GM21381 (cell line): ENCODE measurements around the gene PPP2R5D.
"Not testable (repeated sequence)": the region's sequence is repeated elsewhere in the genome, so short reads cannot be mapped to it uniquely, and the experiment has no call there.

Experiments
- ATAC-seq: cut with Tn5 transposase; IDR thresholded peaks from one replicate; pipeline ENCODE4 v1.9.1; 2021; ENCODE audit warnings: mild to moderate bottlenecking, moderate library complexity; ENCODE audit not compliant: unreplicated experiment

The PPP2R5D gene

DNA sequence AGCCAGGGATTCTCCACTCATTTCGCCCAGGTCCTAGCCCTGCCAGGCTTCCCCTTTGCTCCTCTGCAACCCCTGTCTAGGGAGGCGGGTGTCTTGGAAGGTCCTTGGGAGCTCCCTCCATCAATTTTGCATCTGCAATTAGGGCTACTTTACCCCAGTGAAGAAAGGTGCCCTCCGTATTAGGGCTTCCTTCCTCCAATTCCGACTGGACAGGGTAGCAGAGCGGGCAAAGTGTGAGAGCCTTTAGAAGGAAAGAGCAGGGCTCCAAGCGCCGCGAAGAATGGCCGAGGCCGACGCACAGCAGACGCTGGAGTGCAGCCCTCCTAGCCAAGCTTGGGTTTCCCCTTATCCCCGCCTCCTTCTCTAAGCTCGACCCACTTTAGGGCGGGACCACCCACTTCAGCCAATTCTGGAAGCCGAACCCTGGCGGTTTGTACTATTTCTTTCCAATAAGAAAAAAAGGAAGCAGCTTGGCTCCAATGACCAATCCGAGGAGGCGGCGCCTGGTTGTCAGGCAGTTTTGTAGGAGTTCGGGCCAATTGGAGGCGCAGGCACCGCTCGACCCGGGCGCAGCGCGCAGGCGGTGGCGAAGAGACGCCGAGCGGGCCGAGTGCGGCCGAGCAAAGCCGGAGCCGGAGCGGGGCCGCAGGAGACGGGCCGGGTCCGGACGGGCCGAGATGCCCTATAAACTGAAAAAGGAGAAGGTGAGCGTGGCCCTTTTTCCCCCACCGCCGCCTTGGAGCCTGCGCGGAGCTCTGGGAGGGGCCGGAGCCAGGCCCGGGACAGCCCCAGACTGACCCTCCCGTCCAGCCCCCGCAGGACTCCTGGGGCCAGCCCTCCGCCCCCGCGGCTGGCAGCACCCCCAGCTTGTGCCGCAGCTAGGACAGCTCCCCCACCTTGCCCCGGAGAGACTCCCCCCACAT is at the start of gene PPP2R5D:
PPP2R5D (plus strand) TSS at position 570 of the 923 bp plus-strand sequence; CDS start at position 678, 108 bp downstream.
- ATAC-seq, result peak; percentile 94

DNA sequence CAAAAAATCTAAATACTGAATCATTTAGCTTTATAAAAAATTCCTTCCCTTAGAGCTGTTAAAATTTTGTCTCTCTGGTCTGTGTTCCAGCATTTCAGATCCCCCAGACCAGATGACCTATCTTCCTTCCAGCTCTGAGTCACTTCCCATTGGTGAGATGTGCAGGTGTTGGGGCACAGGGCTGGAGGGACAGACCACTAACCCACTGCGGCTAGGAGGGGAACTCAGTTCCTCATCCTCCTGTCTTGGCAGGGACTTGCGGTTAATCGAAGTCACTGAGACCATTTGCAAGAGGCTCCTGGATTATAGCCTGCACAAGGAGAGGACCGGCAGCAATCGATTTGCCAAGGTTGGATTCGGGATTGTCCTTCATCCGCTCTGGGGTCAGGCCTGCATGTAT is 49.0 kb upstream of the PPP2R5D start:
- no peak for ATAC-seq

DNA sequence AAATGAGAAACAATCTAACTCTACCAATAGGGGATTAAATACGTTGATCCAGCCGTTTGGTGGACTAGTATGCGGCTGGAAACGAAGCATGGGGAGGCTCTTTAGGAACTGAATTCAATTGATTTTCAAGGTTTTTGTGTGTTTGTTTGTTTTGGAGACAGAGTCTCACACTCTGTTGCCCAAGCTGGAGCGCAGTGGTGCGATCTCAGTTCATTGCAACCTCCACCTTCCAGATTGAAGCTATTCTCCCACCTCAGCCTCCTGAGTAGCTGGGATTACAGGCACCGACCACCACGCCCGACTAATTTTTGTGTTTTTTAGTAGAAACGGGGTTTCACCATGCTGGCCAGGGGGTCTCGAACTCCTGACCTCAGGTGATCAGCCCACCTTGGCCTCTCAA is 48.0 kb upstream of the PPP2R5D start:
- ATAC-seq, result no peak

DNA sequence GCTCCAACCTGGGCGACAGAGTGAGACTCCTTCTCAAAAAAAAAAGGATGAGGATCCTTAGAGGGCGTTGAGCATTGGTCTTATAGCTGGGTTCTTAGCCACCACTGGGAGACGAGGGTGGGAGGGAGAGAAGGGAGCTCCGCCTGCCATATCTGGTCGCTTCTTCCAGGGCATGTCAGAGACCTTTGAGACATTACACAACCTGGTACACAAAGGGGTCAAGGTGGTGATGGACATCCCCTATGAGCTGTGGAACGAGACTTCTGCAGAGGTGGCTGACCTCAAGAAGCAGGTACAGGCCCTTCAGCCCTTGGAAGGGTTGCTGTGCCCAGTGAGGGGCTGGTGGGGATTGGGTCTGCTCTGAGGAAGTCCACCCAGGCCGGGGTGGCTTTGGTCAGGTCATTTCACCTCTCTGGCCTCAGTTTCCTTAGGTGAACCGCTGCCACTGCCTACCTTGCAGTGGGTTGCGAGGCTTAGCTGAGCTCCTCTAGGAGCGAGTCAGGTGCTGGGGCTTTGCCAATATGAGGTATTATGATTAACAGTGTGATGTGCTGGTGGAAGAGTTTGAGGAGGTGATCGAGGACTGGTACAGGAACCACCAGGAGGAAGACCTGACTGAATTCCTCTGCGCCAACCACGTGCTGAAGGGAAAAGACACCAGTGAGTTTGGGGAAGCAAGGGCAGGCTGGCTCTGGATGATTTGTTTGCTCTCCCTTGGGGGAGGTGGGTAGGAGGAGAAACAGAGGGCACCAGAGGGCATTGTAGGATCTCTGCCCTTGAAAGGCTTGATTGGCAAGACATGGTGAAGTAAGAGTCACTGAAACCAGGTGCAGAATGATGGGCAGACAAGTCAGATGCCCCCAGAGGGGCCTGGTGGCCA is 46.6 kb upstream of the PPP2R5D start:
- ATAC-seq, result no peak

DNA sequence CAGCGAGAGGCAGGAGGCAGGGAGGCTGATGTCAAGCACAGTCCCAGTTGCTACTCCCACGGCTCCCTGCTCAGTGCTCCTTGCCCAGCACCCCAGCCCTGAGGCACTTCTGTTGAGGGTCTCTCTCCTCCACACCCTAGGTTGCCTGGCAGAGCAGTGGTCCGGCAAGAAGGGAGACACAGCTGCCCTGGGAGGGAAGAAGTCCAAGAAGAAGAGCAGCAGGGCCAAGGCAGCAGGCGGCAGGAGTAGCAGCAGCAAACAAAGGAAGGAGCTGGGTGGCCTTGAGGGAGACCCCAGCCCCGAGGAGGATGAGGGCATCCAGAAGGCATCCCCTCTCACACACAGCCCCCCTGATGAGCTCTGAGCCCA is 46.0 kb upstream of the PPP2R5D start:
- no peak for ATAC-seq

DNA sequence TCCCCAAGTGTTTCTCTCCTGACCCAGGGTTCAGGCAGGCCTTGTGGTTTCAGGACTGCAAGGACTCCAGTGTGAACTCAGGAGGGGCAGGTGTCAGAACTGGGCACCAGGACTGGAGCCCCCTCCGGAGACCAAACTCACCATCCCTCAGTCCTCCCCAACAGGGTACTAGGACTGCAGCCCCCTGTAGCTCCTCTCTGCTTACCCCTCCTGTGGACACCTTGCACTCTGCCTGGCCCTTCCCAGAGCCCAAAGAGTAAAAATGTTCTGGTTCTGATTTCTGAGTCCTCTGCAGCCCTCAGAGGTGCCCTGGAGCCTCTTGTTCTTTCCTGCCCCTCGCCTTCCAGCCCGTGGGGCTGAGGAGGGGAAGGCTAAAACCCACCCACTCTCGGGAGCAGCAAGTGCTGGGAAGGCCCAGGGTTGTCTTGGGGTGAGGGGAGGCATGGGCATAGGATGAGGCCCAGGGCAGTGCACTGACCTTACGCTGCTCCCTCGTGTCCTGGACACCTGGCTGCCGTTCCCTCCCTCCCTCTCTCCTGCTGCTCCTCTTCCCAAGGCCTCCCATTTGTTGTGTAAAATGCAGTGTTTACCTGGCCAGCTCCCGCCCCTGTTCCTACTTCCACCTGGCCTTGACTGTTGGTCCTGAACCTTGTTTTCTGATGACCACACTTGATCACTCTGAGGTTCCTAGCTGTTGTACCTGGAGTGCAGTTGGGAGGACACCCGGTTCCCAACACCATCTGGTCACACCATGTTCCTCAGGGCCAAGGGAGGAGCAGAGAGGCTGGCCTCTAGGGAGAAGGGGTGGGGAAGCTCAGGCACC is 45.2 kb upstream of the PPP2R5D start:
- no peak for ATAC-seq

DNA sequence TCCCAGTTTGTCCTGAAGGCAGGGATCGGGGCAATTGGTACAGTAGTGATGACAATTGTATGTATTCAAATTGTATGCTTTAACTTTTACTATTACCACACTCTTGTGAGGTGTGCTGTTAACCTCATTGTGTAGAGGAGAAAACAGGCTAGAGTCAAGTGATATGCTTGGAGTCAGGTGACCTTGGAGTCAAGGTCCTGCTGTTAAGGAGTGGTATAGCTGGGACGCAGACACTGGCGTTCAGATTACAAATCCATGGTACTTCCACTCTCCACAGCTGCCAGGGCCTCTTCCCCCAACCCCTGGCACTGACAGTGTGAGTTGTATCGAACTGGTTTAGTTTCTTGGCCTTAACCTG is 44.6 kb upstream of the PPP2R5D start:
- no peak for ATAC-seq

DNA sequence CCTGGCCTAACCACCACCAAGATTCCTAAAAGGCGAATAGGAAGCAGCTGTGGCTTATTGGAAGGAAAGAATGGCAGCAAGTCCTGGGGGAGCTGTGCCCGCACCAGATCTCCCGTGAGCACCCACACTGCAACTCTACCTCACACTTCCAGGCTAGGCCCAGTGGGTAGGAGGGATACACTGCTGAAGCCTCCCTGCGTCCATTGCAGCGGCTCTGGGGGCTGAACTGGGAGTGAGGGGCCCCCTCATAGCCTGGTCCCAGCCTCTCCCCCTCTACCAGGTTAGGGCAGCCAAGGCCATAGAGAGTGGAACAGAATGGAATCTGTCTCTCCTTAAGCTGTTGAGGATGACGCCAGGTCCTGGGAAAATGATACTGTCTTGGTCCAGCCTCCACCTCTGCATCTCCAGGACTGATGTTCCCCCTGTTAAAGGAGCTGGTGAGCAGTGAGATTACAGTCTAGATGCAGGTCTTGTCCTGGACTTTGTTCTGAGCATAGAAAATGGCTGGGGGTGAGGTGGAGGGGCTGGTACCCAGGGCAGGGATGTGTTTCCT is 43.8 kb upstream of the PPP2R5D start:
- no peak for ATAC-seq

DNA sequence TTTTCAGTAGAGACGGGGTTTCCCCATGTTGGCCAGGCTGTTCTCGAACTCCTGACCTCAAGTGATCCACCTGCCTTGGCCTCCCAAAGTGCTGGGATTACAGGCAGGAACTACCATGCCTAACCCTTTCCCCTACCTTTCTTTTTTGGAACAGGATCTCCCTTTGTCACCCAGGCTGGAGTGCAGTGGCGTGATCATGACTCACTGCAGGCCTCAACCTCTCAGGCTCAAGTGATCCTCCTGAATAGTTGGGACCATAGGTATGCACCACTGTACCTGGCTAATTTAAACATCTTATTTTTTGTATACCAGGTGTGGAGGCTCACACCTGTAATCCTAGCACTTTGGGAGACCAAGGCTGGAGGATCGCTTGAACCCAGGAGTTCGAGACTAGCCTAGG is 43.0 kb upstream of the PPP2R5D start:
- not testable (repeated sequence) for ATAC-seq

DNA sequence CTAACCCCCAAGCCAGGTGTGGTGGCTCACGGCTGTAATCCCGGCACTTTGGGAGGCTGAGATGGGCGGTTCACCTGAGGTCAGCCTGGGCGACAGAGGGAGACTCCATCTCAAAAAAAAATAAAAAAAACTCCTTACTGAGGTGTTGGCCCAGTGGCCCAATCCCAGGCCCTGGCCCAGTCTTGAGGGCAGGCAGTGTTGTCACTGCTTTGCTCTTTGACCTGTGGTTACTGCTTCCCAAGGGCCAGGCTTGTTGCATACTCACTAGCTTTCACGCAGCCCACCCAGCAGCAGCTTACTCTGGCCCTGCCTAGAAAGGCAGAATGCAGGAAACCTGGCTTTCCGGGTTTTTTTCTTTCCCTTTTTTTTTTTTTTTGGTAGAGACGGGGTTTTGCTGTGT is 41.9 kb upstream of the PPP2R5D start:
- ATAC-seq, result no peak

DNA sequence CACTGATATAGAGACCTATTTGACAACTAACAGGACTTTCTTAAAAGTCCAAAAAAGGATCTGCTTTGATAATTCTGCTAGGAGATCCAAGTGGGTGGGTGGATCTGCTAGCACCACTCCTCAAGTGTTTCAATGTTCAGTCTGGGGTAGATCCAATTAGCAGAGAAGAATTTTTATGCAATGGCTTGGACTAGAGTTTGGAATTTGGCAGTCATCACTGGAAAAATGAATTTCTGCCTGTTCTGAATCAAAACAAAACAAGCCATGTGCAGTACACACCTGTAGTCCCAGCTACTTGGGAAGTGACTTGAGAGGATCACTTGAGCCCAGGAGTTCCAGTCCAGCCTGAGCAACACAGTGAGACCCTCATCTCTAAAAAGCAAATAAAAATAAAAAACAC is 36.4 kb upstream of the PPP2R5D start:
- ATAC-seq, result no peak

DNA sequence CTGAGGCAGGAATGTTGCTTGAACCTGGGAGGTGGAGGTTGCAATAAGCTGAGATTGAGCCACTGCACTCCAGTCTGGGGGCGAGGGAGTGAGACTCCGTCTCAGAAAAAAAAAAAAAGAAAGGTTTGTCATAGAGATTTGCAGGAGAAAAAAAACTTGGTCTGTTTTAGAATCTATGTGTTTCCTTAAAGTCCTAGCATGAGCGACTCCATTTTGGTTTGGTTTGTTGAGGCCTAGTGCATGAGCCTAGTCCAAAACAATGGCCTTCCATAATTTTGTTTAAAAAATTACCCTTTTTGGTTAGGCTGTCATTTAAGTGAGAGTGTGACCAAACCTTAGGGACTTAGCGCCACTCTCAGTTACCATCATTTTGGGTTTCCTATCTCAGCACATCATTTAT is 32.0 kb upstream of the PPP2R5D start:
- no peak for ATAC-seq

DNA sequence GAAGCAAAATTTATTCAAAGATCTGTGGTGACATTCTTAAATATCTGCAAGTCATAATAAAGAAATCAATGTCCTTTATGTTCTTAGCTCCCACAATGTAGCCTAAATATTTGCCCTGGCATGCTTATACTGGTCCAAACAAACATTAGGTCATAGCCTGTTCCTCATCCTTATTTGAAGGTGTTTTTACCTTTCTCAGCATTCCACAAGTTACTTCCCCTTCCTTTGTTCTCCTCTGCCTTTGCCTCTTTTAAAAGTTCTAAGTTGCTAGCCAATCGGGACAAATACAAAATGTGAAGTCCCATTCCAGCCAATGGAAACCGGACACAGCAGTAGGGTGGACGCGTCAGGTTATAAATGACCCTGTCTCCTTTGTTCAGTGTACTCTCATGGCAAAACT is 30.0 kb upstream of the PPP2R5D start:
- ATAC-seq, result not testable (repeated sequence)

DNA sequence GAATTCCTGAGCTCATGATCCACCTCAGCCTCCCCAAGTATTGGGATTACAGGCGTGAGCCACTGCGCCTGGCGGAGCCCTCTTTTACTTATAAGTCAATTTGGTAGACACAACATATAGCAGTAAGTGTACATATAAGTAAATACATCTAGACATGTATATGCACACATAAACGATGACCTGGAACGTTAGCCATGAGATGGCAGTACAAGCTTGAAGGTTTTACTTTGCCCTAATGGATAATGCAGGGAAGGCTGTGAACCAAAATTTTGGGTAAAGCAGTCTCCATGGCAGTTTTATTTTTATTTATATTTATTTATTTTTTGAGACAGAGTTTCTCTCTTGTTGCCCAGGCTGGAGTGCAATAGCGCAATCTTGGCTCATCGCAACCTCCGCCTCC is 26.2 kb upstream of the PPP2R5D start:
- ATAC-seq, result no peak

DNA sequence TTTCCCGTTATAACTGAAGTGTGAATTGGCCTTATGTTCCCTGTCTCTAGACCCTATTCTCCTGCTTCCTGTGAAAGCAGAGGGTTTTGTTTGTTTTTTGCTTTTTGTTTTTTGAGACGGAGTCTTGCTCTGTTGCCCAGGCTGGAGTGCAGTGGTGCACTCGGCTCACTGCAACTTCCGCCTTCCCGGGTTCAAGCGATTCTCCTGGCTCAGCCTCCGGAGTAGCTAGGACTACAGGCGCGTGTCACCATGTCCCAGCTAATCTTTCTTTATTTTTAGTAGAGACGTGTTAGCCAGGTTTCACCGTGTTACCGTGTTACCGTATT is 24.5 kb upstream of the PPP2R5D start:
- ATAC-seq, result no peak

DNA sequence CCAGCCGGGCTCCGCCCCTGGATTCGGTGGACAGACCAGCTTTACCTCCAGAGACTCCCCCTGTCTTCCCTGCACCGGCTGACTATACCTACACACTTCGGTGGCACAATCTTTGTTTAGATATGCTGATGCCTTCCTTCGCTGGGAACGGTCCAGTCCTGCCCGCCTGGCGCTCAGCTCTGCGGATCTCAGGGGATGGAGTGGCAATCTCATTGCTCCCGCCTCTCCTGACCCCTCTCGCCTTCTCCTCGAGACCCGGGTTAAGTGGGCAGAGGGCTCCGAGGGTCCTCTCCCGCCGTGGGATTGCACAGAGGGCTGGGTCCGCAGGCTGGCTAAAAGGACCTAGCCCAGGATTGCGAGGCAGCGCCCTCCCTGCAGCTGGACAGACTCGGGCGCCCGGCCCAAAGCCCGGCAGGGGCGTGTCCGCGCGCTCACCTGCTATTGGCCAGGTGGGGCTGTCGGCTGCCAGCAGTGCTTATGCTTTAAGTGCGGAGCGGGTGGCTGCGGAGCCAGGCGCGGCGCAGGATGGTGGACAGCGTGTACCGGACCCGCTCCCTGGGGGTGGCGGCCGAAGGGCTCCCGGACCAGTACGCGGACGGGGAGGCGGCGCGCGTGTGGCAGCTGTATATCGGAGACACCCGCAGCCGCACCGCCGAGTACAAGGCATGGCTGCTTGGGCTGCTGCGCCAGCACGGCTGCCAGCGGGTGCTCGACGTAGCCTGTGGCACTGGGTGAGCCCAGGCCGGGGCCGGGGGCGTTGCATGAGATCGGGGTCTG is 23.9 kb upstream of the PPP2R5D start, which contains the start of gene GNMT:
GNMT (plus strand) TSS at position 512 of the 777 bp plus-strand sequence; CDS start at position 526, 14 bp downstream.
- ATAC-seq, result no peak

DNA sequence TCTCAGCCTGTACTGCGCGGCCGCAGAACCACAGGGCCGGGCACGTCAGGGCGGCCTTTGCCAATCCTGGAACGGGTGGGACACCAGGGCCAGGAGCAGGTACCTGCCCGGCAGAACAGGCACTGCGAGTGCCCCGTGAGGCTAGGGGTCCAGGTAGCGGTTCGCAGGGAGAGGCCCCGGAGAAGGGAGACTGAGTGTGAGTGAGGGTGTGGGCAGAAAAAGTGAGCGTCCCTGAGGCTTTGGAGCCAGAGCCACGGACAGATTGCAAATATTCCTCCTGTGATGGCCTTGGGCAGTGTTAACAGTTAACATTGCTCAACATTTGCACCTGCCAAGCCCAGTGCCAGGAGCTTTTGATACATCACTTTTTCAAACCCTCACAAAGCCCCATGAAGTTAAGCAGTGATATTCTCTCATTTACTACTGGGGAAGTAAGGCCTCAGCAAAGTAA is 23.3 kb upstream of the PPP2R5D start:
- no peak for ATAC-seq

DNA sequence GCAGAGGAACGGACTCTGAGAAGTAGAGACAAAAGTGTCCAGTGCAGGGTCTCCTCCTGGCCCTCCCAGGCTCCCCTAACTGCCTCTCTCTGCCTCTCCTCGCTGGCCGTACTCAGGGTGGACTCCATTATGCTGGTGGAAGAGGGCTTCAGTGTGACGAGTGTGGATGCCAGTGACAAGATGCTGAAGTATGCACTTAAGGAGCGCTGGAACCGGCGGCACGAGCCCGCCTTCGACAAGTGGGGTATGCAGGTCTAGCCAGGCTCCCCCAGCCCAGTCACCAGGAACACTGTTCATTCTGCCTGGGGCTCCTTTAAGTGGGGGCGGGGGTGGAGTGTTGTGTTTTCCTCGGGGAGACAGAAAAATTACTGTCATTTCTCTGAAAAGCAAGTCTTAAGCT is 22.3 kb upstream of the PPP2R5D start:
- ATAC-seq, result no peak

DNA sequence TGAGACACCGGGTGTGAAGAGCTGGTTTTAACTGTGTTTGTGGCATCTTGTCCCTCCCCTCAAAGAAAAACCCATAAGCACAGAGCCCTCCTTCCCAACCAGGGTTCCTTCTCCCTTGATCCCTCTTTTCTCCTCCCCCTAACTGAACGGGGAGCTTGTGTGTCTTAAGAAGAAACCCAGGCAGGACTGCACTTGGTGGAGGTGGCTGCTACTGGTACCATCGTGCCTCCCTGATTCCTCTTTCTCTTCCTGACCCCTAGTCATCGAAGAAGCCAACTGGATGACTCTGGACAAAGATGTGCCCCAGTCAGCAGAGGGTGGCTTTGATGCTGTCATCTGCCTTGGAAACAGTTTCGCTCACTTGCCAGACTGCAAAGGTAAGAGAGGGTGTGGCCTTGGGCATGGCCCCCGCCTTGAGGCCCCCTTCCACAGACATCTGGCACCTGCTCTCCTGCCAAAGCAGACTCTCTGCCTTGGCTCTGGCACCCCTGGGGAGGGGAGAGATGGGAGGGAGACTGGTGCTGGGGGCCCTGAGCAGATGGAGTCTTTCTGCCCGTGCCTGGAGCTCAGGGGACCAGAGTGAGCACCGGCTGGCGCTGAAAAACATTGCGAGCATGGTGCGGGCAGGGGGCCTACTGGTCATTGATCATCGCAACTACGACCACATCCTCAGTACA is 21.7 kb upstream of the PPP2R5D start:
- no peak for ATAC-seq
